GM21717 (cell line): ENCODE measurements around the gene SIRPG.
"Not testable (repeated sequence)": the region's sequence is repeated elsewhere in the genome, so short reads cannot be mapped to it uniquely, and the experiment has no call there.

Experiments used
- ATAC-seq: cut with Tn5 transposase; IDR thresholded peaks from one replicate; pipeline ENCODE4 v1.9.1; 2021; ENCODE audit warnings: mild to moderate bottlenecking, moderate library complexity; ENCODE audit not compliant: unreplicated experiment

SIRPG gene

GRCh38 chr20:1657556-1658334, at the start of gene SIRPG:
SIRPG (minus strand) TSS chr20:1657779; CDS start chr20:1657714, 65 bp downstream.
- ATAC-seq = no peak

GRCh38 chr20:1706887-1707286, 49.3 kb upstream of the SIRPG start:
- not testable (repeated sequence) for ATAC-seq

- ATAC-seq = no peak
Measured at GRCh38 chr20:1706079-1706478, 48.5 kb upstream of the SIRPG start.

GRCh38 chr20:1702855-1703254, 45.3 kb upstream of the SIRPG start:
- ATAC-seq = no peak

GRCh38 chr20:1702328-1702727, 44.7 kb upstream of the SIRPG start:
- no peak for ATAC-seq

GRCh38 chr20:1700990-1701389, 43.4 kb upstream of the SIRPG start:
- no peak for ATAC-seq

- ATAC-seq = no peak
Measured at GRCh38 chr20:1697592-1697991, 40.0 kb upstream of the SIRPG start.

GRCh38 chr20:1696521-1697209, 39.1 kb upstream of the SIRPG start:
- ATAC-seq = no peak

GRCh38 chr20:1694672-1695071, 37.1 kb upstream of the SIRPG start:
- no peak for ATAC-seq

GRCh38 chr20:1693427-1693826, 35.8 kb upstream of the SIRPG start:
- ATAC-seq = no peak

- ATAC-seq = no peak
Measured at GRCh38 chr20:1689721-1690120, 32.1 kb upstream of the SIRPG start.

- no peak for ATAC-seq
Measured at GRCh38 chr20:1688886-1689538, 31.4 kb upstream of the SIRPG start.

- ATAC-seq = no peak
Measured at GRCh38 chr20:1687053-1687452, 29.5 kb upstream of the SIRPG start.

GRCh38 chr20:1686151-1686748, 28.7 kb upstream of the SIRPG start:
- no peak for ATAC-seq

GRCh38 chr20:1685304-1686052, 27.9 kb upstream of the SIRPG start:
- no peak for ATAC-seq

- no peak for ATAC-seq
Measured at GRCh38 chr20:1684872-1685271, 27.3 kb upstream of the SIRPG start.

GRCh38 chr20:1676650-1677049, 19.1 kb upstream of the SIRPG start:
- ATAC-seq = no peak

- ATAC-seq = no peak
Measured at GRCh38 chr20:1674990-1675780, 17.6 kb upstream of the SIRPG start.

- ATAC-seq = no peak
Measured at GRCh38 chr20:1674361-1674760, 16.8 kb upstream of the SIRPG start.

GRCh38 chr20:1673424-1673823, 15.8 kb upstream of the SIRPG start:
- ATAC-seq = no peak
